PC-9 (cell line): ENCODE results near the gene SEMA6B.

Source experiments
- CTCF ChIP-seq: fragments of 200-600 bp; sonication (generic); conservative IDR thresholded peaks from 2 replicates; pipeline ENCODE4 v1.6.1; 2017; ENCODE audit warnings: mixed run types, antibody characterized with exemption, mild to moderate bottlenecking, moderate library complexity
- EZH2 ChIP-seq: fragments of 200-600 bp; sonication (generic); IDR thresholded peaks from 2 replicates; pipeline ENCODE4 v1.8.0; 2017; ENCODE audit warnings: antibody characterized with exemption, low read depth

DNA sequence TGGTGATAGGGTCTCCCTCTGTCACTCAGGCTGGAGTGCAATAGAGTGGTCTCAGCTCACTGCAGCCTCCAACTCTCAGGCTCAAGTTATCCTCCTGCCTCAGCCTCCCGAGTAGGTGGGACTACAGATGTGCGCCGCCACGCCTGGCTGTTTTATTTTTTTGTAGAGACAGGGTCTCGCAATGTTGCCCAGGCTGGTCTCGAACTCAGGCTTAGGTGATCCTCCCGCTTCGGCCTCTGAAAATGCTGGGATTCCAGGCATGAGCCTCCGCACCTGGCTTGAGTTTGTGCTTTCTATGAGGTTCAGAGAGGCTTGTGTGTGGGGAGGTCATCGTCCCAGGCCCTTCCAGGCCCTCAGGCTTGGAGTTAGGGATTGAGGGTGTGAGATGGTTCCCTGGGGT lies 40.6 kb upstream of the SEMA6B start:
- no peak for TF ChIP-seq CTCF
- no peak for TF ChIP-seq EZH2
